ENCODE data around the gene FGR.
A peak's percentile ranks its signal among the peaks of the same experiment; 100 is the strongest.

FGR gene

GRCh38 chr1:27659497-27660299 is 24.7 kb upstream of the FGR start:
- no peak for TF ChIP-seq CTCF (IDR thresholded peaks at IDR 0.05; ENCODE audit: control insufficient read depth, insufficient read depth, low read depth, low read length, missing control alignments)
- H3K4me3 ChIP-seq (ENCODE audit: control insufficient read depth, low read depth, low read length), result peak overlapping the region; percentile 32
- DNase-seq (ENCODE audit: low read depth), result no peak

GRCh38 chr1:27658951-27659496 is 24.0 kb upstream of the FGR start:
- H3K4me3 ChIP-seq (ENCODE audit: control insufficient read depth, low read depth, low read length), result peak overlapping the region; percentile 32
- no peak for TF ChIP-seq CTCF (IDR thresholded peaks at IDR 0.05; ENCODE audit: control insufficient read depth, insufficient read depth, low read depth, low read length, missing control alignments)
- no peak for DNase-seq (ENCODE audit: low read depth)

GRCh38 chr1:27656157-27656893 is 21.3 kb upstream of the FGR start:
- DNase-seq (ENCODE audit: low read depth), result no peak
- TF ChIP-seq CTCF (IDR thresholded peaks at IDR 0.05; ENCODE audit: control insufficient read depth, insufficient read depth, low read depth, low read length, missing control alignments), result no peak
- H3K4me3 ChIP-seq (ENCODE audit: control insufficient read depth, low read depth, low read length), result no peak overlapping the region

GRCh38 chr1:27655151-27655937 is 20.4 kb upstream of the FGR start:
- DNase-seq (ENCODE audit: low read depth), result no peak

GRCh38 chr1:27652111-27652864 is 17.3 kb upstream of the FGR start:
- DNase-seq (ENCODE audit: low read depth), result no peak

More at GRCh38 chr1:27655151-27655937, 20.4 kb upstream of the FGR start:
- no peak for TF ChIP-seq CTCF (IDR thresholded peaks at IDR 0.05; ENCODE audit: control insufficient read depth, insufficient read depth, low read depth, low read length, missing control alignments)
- no peak overlapping the region for H3K4me3 ChIP-seq (ENCODE audit: control insufficient read depth, low read depth, low read length)

More at GRCh38 chr1:27652111-27652864, 17.3 kb upstream of the FGR start:
- no peak for TF ChIP-seq CTCF (IDR thresholded peaks at IDR 0.05; ENCODE audit: control insufficient read depth, insufficient read depth, low read depth, low read length, missing control alignments)
- H3K4me3 ChIP-seq (ENCODE audit: control insufficient read depth, low read depth, low read length), result no peak overlapping the region
